Measurements from ENCODE around the gene USP44.
"Not testable (repeated sequence)": the region's sequence is repeated elsewhere in the genome, so short reads cannot be mapped to it uniquely, and the experiment has no call there.

- TF ChIP-seq CTCF (IDR thresholded peaks at IDR 0.05 in 8 of 11, conservative IDR thresholded peaks at IDR 0.05 in 3 of 11); POLR2A (IDR thresholded peaks at IDR 0.05): not testable (repeated sequence)
Measured at GRCh38 chr12:95568045-95568444, 16.8 kb upstream of the USP44 start.

All from spleen (tissue), 7 donors.